ENCODE data around the gene ZDHHC5.
"Not testable (repeated sequence)": the region's sequence is repeated elsewhere in the genome, so short reads cannot be mapped to it uniquely, and the experiment has no call there.

ZDHHC5 gene

GRCh38 chr11:57675176-57675941, 7.4 kb downstream of the ZDHHC5 start:
- DNase-seq = no peak

GRCh38 chr11:57679396-57679795, 11.5 kb downstream of the ZDHHC5 start:
- DNase-seq = no peak

- no peak for DNase-seq
Observed at GRCh38 chr11:57680552-57680874, 12.6 kb downstream of the ZDHHC5 start.

- DNase-seq = no peak
Observed at GRCh38 chr11:57681168-57681567, 13.3 kb downstream of the ZDHHC5 start.

GRCh38 chr11:57690474-57690873, 22.6 kb downstream of the ZDHHC5 start:
- DNase-seq = not testable (repeated sequence)

- no peak for DNase-seq
Observed at GRCh38 chr11:57698843-57699365, 31.0 kb downstream of the ZDHHC5 start.

- DNase-seq = no peak
Observed at GRCh38 chr11:57699813-57700212, 31.9 kb downstream of the ZDHHC5 start.

- no peak for DNase-seq
Observed at GRCh38 chr11:57700425-57700824, 32.5 kb downstream of the ZDHHC5 start.

- DNase-seq = no peak
Observed at GRCh38 chr11:57703341-57703740, 35.4 kb downstream of the ZDHHC5 start.

- no peak for DNase-seq
Observed at GRCh38 chr11:57704932-57705331, 37.0 kb downstream of the ZDHHC5 start.

- DNase-seq = not testable (repeated sequence)
Observed at GRCh38 chr11:57705432-57705831, 37.5 kb downstream of the ZDHHC5 start.

- DNase-seq = no peak
Observed at GRCh38 chr11:57709802-57710367, 42.0 kb downstream of the ZDHHC5 start.

- DNase-seq = peak; percentile 90
Observed at GRCh38 chr11:57711414-57712255, 43.7 kb downstream of the ZDHHC5 start, which contains the start of gene MED19. TSS of gene MED19 (minus strand) at chr11:57712215. CDS start at chr11:57712179, 36 bp downstream.

- DNase-seq = peak; percentile 97
Observed at GRCh38 chr11:57712256-57713150, 44.6 kb downstream of the ZDHHC5 start, which contains the start of gene TMX2. TSS of gene TMX2 (plus strand) at chr11:57712593. CDS start at chr11:57712619, 26 bp downstream.

GRCh38 chr11:57713835-57714234, 45.9 kb downstream of the ZDHHC5 start:
- no peak for DNase-seq

- DNase-seq = not testable (repeated sequence)
Observed at GRCh38 chr11:57716726-57717125, 48.8 kb downstream of the ZDHHC5 start.

- DNase-seq = no peak
Observed at GRCh38 chr11:57727185-57727584, 59.3 kb downstream of the ZDHHC5 start.

- no peak for DNase-seq
Observed at GRCh38 chr11:57728829-57729228, 60.9 kb downstream of the ZDHHC5 start.

- DNase-seq = no peak
Observed at GRCh38 chr11:57729479-57729878, 61.6 kb downstream of the ZDHHC5 start.

GRCh38 chr11:57732661-57733060, 64.7 kb downstream of the ZDHHC5 start:
- no peak for DNase-seq

GRCh38 chr11:57735619-57736298, 67.8 kb downstream of the ZDHHC5 start:
- DNase-seq = no peak

Measured in CD4-positive, alpha-beta T cell treated with Interleukin-21 for 1 hour (primary cell).